H1 (cell line): Measurements from ENCODE around the gene VWA7. TPM values are rescaled to one million over a fixed set of nuclear protein-coding genes. Genes with fewer than 3 reads are reported as not detected.

ENCODE experiments used
- CTCF ChIA-PET: fragments of 300-600 bp; sonication (Branson Sonifier 250); formaldehyde crosslinking; loops from one replicate; lab custom pipeline; 2021; ENCODE audit not compliant: partially characterized antibody; lab: Charles Lee
- POLR2A ChIA-PET: fragments of 300-600 bp; sonication (Branson Sonifier 250); formaldehyde crosslinking; loops from one replicate; lab custom pipeline; 2021; ENCODE audit warnings: inconsistent platforms; ENCODE audit not compliant: partially characterized antibody; lab: Charles Lee
- DNase-seq, 2 experiments: peaks; one replicate each; pipeline versions ENCODE4 v3.0.0 to v3.0.0-alpha.2; 2010 to 2022; ENCODE audit warnings: low spot score in 2 of 2, low read depth in 1 of 2, mixed read lengths in 1 of 2
- FAIRE-seq: peaks from 2 replicates; lab custom pipeline; 2011; peaks lifted over from hg19 to GRCh38; lab: Jason Lieb, UNC
- H2AFZ ChIP-seq: 2 replicates; pipeline ENCODE4 v1.8.1; 2012; ENCODE audit warnings: low read length, inconsistent platforms
- H2AK5ac ChIP-seq: 2 replicates; pipeline ENCODE4 v1.6.1; 2013; ENCODE audit warnings: low read depth, low read length
- H2BK120ac ChIP-seq: replicated peaks from 2 replicates; pipeline ENCODE3; 2013; ENCODE audit warnings: low read depth, low read length, inconsistent platforms
- H2BK12ac ChIP-seq: 2 replicates; pipeline ENCODE4 v1.6.1; 2013; ENCODE audit warnings: low read depth, low read length
- H2BK15ac ChIP-seq: 2 replicates; pipeline ENCODE4 v1.6.1; 2013; ENCODE audit warnings: low read length
- H2BK20ac ChIP-seq: 2 replicates; pipeline ENCODE4 v1.6.1; 2013; ENCODE audit warnings: low read length
- H2BK5ac ChIP-seq: 2 replicates; pipeline ENCODE4 v1.6.1; 2013; ENCODE audit warnings: low read depth, low read length
- H3K14ac ChIP-seq: 2 replicates; pipeline ENCODE4 v1.6.1; 2013; ENCODE audit warnings: inconsistent platforms; ENCODE audit not compliant: insufficient read length
- H3K18ac ChIP-seq: 2 replicates; pipeline ENCODE4 v1.6.1; 2013; ENCODE audit warnings: low read length; ENCODE audit errors: extremely low read depth
- H3K23ac ChIP-seq: 2 replicates; pipeline ENCODE4 v1.6.1; 2013; ENCODE audit warnings: inconsistent platforms; ENCODE audit not compliant: insufficient read length
- H3K23me2 ChIP-seq: 2 replicates; pipeline ENCODE4 v1.6.1; 2013; ENCODE audit warnings: low read depth, low read length
- H3K27ac ChIP-seq: 2 replicates; pipeline ENCODE4 v1.6.1; 2011; ENCODE audit warnings: low read depth, low read length, inconsistent platforms
- H3K27me3 ChIP-seq, 4 experiments: replicated peaks in 1 of 4; 1 replicate in 1 of 4; 2 replicates in 3 of 4; pipeline versions ENCODE4 v1.6.1 to v1.8.1; 2011 to 2013; ENCODE audit warnings: low read length in 3 of 4, mild to moderate bottlenecking in 3 of 4, inconsistent platforms in 2 of 4, mixed read lengths in 2 of 4, moderate library complexity in 1 of 4; ENCODE audit not compliant: control insufficient read depth in 3 of 4, insufficient read depth in 3 of 4; ENCODE audit errors: extremely low read depth in 1 of 4
- H3K36me3 ChIP-seq, 4 experiments: 2 replicates each; pipeline versions ENCODE4 v1.6.1 to v1.8.1; 2011 to 2013; ENCODE audit warnings: mild to moderate bottlenecking in 4 of 4, low read length in 3 of 4, moderate library complexity in 2 of 4, control low read depth in 1 of 4, inconsistent platforms in 1 of 4; ENCODE audit not compliant: insufficient read depth in 4 of 4, control insufficient read depth in 2 of 4
- H3K4ac ChIP-seq: replicated peaks from 2 replicates; pipeline ENCODE3; 2013; ENCODE audit warnings: low read length, low read depth, mixed read lengths, inconsistent platforms; ENCODE audit not compliant: insufficient read length
- H3K4me1 ChIP-seq, 4 experiments: replicated peaks in 1 of 4; 1 replicate in 1 of 4; 2 replicates in 3 of 4; pipeline versions ENCODE4 v1.6.1 to v1.8.1; 2011 to 2013; ENCODE audit warnings: low read length in 3 of 4, inconsistent platforms in 2 of 4, mixed read lengths in 1 of 4; ENCODE audit not compliant: insufficient read depth in 4 of 4, control insufficient read depth in 3 of 4
- H3K4me2 ChIP-seq, 2 experiments: 2 replicates each; pipeline versions ENCODE4 v1.6.1 to v1.8.1; 2011 to 2013; ENCODE audit warnings: low read depth in 2 of 2, low read length in 2 of 2, control low read depth in 1 of 2, inconsistent platforms in 1 of 2, mild to moderate bottlenecking in 1 of 2; ENCODE audit not compliant: insufficient read depth in 1 of 2
- H3K4me3 ChIP-seq, 4 experiments: fragments of 200-600, 300-600 bp in 1 of 4; sonication (generic), shearing (Covaris generic), sonication (Bioruptor Twin) in 1 of 4; 2 replicates each; pipeline versions ENCODE4 v1.5.1 to v1.8.1; 2011 to 2016; ENCODE audit warnings: low read length in 4 of 4, low read depth in 3 of 4, control low read depth in 2 of 4, inconsistent platforms in 2 of 4, mild to moderate bottlenecking in 2 of 4, mixed read lengths in 1 of 4, moderate library complexity in 1 of 4; ENCODE audit not compliant: insufficient read depth in 2 of 4; ENCODE audit errors: extremely low read depth in 1 of 4
- H3K56ac ChIP-seq: replicated peaks from 2 replicates; pipeline ENCODE3; 2013; ENCODE audit warnings: low read depth, mild to moderate bottlenecking, mixed read lengths, low read length, inconsistent platforms; ENCODE audit not compliant: insufficient read length
- H3K79me1 ChIP-seq: 2 replicates; pipeline ENCODE4 v1.6.1; 2013; ENCODE audit warnings: low read depth, low read length, control low read depth
- H3K79me2 ChIP-seq, 2 experiments: 2 replicates each; pipeline versions ENCODE4 v1.6.1 to v1.8.1; 2012 to 2013; ENCODE audit warnings: low read length in 2 of 2, mild to moderate bottlenecking in 2 of 2, inconsistent platforms in 1 of 2; ENCODE audit not compliant: insufficient read depth in 2 of 2, control insufficient read depth in 1 of 2
- H3K9ac ChIP-seq, 4 experiments: replicated peaks in 1 of 4; 1 replicate in 1 of 4; 2 replicates in 3 of 4; pipeline versions ENCODE4 v1.6.1 to v1.8.1; 2011 to 2013; ENCODE audit warnings: low read depth in 3 of 4, low read length in 3 of 4, control low read depth in 2 of 4, mild to moderate bottlenecking in 2 of 4, moderate library complexity in 2 of 4, inconsistent platforms in 1 of 4; ENCODE audit errors: extremely low read depth in 1 of 4
- H3K9me3 ChIP-seq, 2 experiments: 2 replicates each; pipeline versions ENCODE4 v1.6.1 to v1.8.1; 2012 to 2013; ENCODE audit warnings: mild to moderate bottlenecking in 2 of 2, moderate library complexity in 2 of 2, control low read depth in 1 of 2, inconsistent platforms in 1 of 2, low read depth in 1 of 2, low read length in 1 of 2, mixed read lengths in 1 of 2; ENCODE audit not compliant: insufficient read depth in 2 of 2
- H4K20me1 ChIP-seq, 2 experiments: replicated peaks in 1 of 2; 2 replicates each; pipeline versions ENCODE3 to v1.8.1; 2011 to 2013; ENCODE audit warnings: inconsistent platforms in 2 of 2, low read length in 2 of 2, mild to moderate bottlenecking in 1 of 2; ENCODE audit not compliant: insufficient read depth in 2 of 2, control insufficient read depth in 1 of 2
- H4K5ac ChIP-seq: 2 replicates; pipeline ENCODE4 v1.6.1; 2013; ENCODE audit warnings: low read length, low read depth, mixed read lengths, inconsistent platforms; ENCODE audit not compliant: insufficient read length
- H4K8ac ChIP-seq: 2 replicates; pipeline ENCODE4 v1.8.0; 2013; ENCODE audit warnings: mild to moderate bottlenecking, moderate library complexity, low read length, inconsistent platforms; ENCODE audit not compliant: insufficient read depth; ENCODE audit errors: extremely low read depth
- H4K91ac ChIP-seq: replicated peaks from 2 replicates; pipeline ENCODE3; 2013; ENCODE audit warnings: low read length, mixed read lengths, inconsistent platforms; ENCODE audit not compliant: insufficient read length
- BRCA1 ChIP-seq: IDR thresholded peaks from 2 replicates; pipeline ENCODE4 v1.6.1; 2012; ENCODE audit warnings: low read depth, low read length, improper control_type of control experiment
- EGR1 ChIP-seq: IDR thresholded peaks from 2 replicates; pipeline ENCODE4 v1.6.1; 2011; ENCODE audit warnings: low read depth, low read length, borderline replicate concordance
- GABPA ChIP-seq: IDR thresholded peaks from 2 replicates; pipeline ENCODE4 v1.6.1; 2011; ENCODE audit warnings: mild to moderate bottlenecking, low read length, moderate library complexity, borderline replicate concordance; ENCODE audit not compliant: insufficient read depth
- HDAC2 ChIP-seq, 2 experiments: fragments of 300-600 bp in 1 of 2; sonication (generic) in 1 of 2; IDR thresholded peaks; 2 replicates each; pipeline ENCODE4 v1.6.1; 2011 to 2012; ENCODE audit warnings: low read depth in 2 of 2, low read length in 2 of 2, mild to moderate bottlenecking in 2 of 2, moderate library complexity in 2 of 2, borderline replicate concordance in 1 of 2, inconsistent platforms in 1 of 2
- JUN ChIP-seq: IDR thresholded peaks from 2 replicates; pipeline ENCODE4 v1.6.1; 2011; ENCODE audit warnings: low read depth, mild to moderate bottlenecking, improper control_type of control experiment, low read length
- NANOG ChIP-seq: IDR thresholded peaks from 2 replicates; pipeline ENCODE4 v1.6.1; 2011; ENCODE audit warnings: low read length, low read depth, mild to moderate bottlenecking, inconsistent platforms; ENCODE audit not compliant: insufficient read depth, poor library complexity, severe bottlenecking
- NRF1 ChIP-seq: IDR thresholded peaks from 2 replicates; pipeline ENCODE4 v1.6.1; 2011; ENCODE audit warnings: mild to moderate bottlenecking, low read depth, low read length, improper control_type of control experiment
- SIX5 ChIP-seq: IDR thresholded peaks from 2 replicates; pipeline ENCODE4 v1.6.1; 2011; ENCODE audit warnings: mild to moderate bottlenecking, low read depth, low read length
- SP1 ChIP-seq: IDR thresholded peaks from 2 replicates; pipeline ENCODE4 v1.6.1; 2011; ENCODE audit warnings: low read depth, low read length
- TCF12 ChIP-seq: IDR thresholded peaks from 2 replicates; pipeline ENCODE4 v1.6.1; 2011; ENCODE audit warnings: low read depth, mild to moderate bottlenecking, low read length
- TEAD4 ChIP-seq: IDR thresholded peaks from 2 replicates; pipeline ENCODE4 v1.6.1; 2012; ENCODE audit warnings: low read depth, low read length, inconsistent platforms, mixed read lengths
- ZNF274 ChIP-seq: IDR thresholded peaks from 2 replicates; pipeline ENCODE4 v1.7.0; 2012; ENCODE audit warnings: low read length, borderline replicate concordance; ENCODE audit errors: extremely low read depth
- WGBS, 2 experiments: shearing (Covaris generic) in 1 of 2; methylation state at CpG; one replicate each; pipeline versions ENCODE4 v1.1.6 to v1.1.7; 2013 to 2015; ENCODE audit warnings: low lambda C conversion rate in 2 of 2, mixed read lengths in 2 of 2, inconsistent platforms in 1 of 2, low coverage in 1 of 2, missing lambda C conversion rate in 1 of 2; ENCODE audit not compliant: insufficient replicate concordance in 2 of 2, insufficient coverage in 1 of 2, insufficient read length in 1 of 2; ENCODE audit errors: extremely low coverage in 1 of 2, missing lambda C conversion rate in 1 of 2; 5-methylcytosine and 5-hydroxymethylcytosine counted together
- polyA plus RNA-seq, 7 experiments: library from polyadenylated mRNA; depleted of rRNA in 3 of 7; stranded (reverse) in 5 of 7; unstranded in 2 of 7; fragments of >200 nt in 5 of 7; fragments of 200-250 nt in 2 of 7; gene quantifications; 1 replicate in 5 of 7; 2 replicates in 1 of 7; 4 replicates in 1 of 7; pipeline versions ENCODE4 v1.2.1 to v1.2.3, GENCODE V29; 2011 to 2013; ENCODE audit warnings: missing spikeins in 2 of 7, mixed read lengths in 2 of 7
- total RNA-seq: library from RNA; stranded (reverse); fragmentation: NEBNext Ultra II Directional; extraction: Animal tissue kit (Norgen Biotek cat#: 25700); gene quantifications from 2 replicates; pipeline ENCODE4 v1.2.1, GENCODE V29; 2021

VWA7 gene
- total and polyA plus RNA-seq, 2 of the 8 experiments (the other 6 are each of a cell fraction or from before 2014, with no cell fraction given) = 0.82 to 2.1 TPM

GRCh38 chr6:31729515-31729978 lies 47.6 kb downstream of the VWA7 start:
- H3K36me3 ChIP-seq = peaks cover 10 to 40% (median 33%) of the 10 kb centered on the region in 4 experiments
- FAIRE-seq (peak; percentile 52), DNase-seq (peak; percentile 87 to 96)
- H3K4ac ChIP-seq = no peak overlapping the region
- H2AK5ac ChIP-seq = no peak overlapping the region
- peak overlapping the region; percentile 40; the same call in 1 of the 2 replicates for H2BK15ac ChIP-seq
- peak overlapping the region; percentile 31 to 90 for H3K4me2 ChIP-seq
- peaks cover 2% of the 10 kb centered on the region; the same call in 1 of the 2 replicates for H3K23me2 ChIP-seq
- H2BK12ac ChIP-seq = peak overlapping the region; percentile 92; the same call in 1 of the 2 replicates
- peak overlapping the region; percentile 12 for H4K91ac ChIP-seq
- H3K79me2 ChIP-seq = peaks cover 0 to 9% of the 10 kb centered on the region in 2 experiments; a peak in 2 of 4 replicates
- H2BK5ac ChIP-seq = no peak overlapping the region; the same call in none of the 2 replicates
- peaks cover 4 to 5% of the 10 kb centered on the region in 2 experiments for H4K20me1 ChIP-seq
- peaks cover 11% of the 10 kb centered on the region; the same call in 1 of the 2 replicates for H3K79me1 ChIP-seq
- ChIA-PET CTCF (interaction anchor here (0.5 to 8.9 kb wide), 31 partner anchors 9 to 231 kb away, joined by 3 to 89 read pairs (median 5); partner anchors contain the start of genes ABHD16A, C6orf47, LSM2 and LY6G5C), POLR2A (interaction anchor here (0.5 to 4.2 kb wide), 37 partner anchors 9 to 1243 kb away, joined by 3 to 57 read pairs (median 5); partner anchors contain the start of genes ABHD16A, ATP6V1G2, BAG6 and C6orf47)
- H2BK120ac ChIP-seq = no peak overlapping the region
- H3K9ac ChIP-seq = peak overlapping the region; percentile 62 to 75 (median 71)
- no peaks in the 10 kb centered on the region for H3K27me3 ChIP-seq
- H3K14ac ChIP-seq = no peak overlapping the region
- no peak overlapping the region for H3K23ac ChIP-seq
- peak overlapping the region; percentile 56 to 91 (median 83) for H3K4me3 ChIP-seq
- no peak overlapping the region for H2BK20ac ChIP-seq
- peak overlapping the region; percentile 84 for H4K5ac ChIP-seq
- H3K27ac ChIP-seq = peak overlapping the region; percentile 49; the same call in 1 of the 2 replicates
- no peaks in the 10 kb centered on the region for H3K9me3 ChIP-seq
- peak overlapping the region; percentile 92; the same call in 1 of the 2 replicates for H2AFZ ChIP-seq
- H4K8ac ChIP-seq = peak overlapping the region; percentile 86; the same call in 1 of the 2 replicates
- WGBS, 2 experiments = 2% methylated on average over 29 of the region's 29 CpGs; no CpG with 5 or more reads in 1 of the 2 experiments
- peak overlapping the region; percentile 87 for H3K56ac ChIP-seq
- peak overlapping the region; percentile 52 for H3K18ac ChIP-seq
- peaks cover 8 to 19% (median 11%) of the 10 kb centered on the region in 4 experiments for H3K4me1 ChIP-seq
- TF ChIP-seq HDAC2 (IDR thresholded peaks at IDR 0.05; ENCODE audit: borderline replicate concordance in 1 of 2, low read depth in 2 of 2, low read length in 2 of 2) (peak in 1 of 2 experiments; percentile 85; a peak in 1 of 4 replicates), JUN (no peak), NRF1 (no peak), SIX5 (no peak), NANOG (no peak), ZNF274 (no peak), EGR1 (no peak), GABPA (no peak), TEAD4 (peak; percentile 73), SP1 (peak; percentile 87), TCF12 (no peak), BRCA1 (no peak)
